Thyroid gland (tissue), 4 donors: ENCODE results near the gene ADAM12.

Experiments
- POLR2A ChIP-seq, 2 donors: fragments of 450-650 bp; IDR thresholded peaks; one replicate each; pipeline ENCODE4 v1.6.1; 2017; ENCODE audit warnings: antibody characterized with exemption in 2 of 2, mild to moderate bottlenecking in 2 of 2, moderate library complexity in 1 of 2
- TF ChIP-seq, protein P1 (sequence below), 6 experiments: fragments of 200-600 bp in 3 of 6; fragments of 450-650 bp in 3 of 6; sonication (generic) in 3 of 6; IDR thresholded peaks; one replicate each; pipeline ENCODE4 v1.5.1; 2016 to 2019; ENCODE audit warnings: antibody characterized with exemption in 6 of 6, mild to moderate bottlenecking in 2 of 6, inconsistent platforms in 1 of 6, moderate library complexity in 1 of 6

DNA sequence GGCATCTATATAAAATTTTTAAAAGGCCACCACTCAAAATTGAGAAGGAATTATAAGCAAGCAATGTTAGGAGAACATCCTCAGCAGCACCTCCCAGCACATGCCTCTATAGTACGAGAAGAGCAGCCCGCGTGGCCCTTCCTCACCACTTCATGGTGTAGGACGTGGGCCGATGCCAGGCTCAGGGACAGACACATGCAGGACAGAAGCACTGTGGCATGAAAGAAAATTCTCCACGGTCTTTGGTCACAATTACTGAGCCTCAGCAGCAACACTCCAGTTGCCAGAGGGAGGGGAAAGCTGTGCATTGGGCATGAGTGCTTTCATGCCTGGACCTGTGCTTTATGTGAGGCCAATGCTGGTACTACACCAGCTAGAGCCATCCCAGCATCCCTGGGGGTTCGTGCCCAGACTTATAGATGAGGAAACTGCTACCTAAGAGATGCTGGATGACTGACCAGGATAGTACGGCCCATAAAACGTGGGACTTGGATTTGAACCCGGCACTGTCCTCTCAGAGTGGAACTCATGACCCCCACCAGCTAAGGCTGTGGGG is 164.7 kb downstream of the ADAM12 start:
- TF ChIP-seq, protein P1, sequence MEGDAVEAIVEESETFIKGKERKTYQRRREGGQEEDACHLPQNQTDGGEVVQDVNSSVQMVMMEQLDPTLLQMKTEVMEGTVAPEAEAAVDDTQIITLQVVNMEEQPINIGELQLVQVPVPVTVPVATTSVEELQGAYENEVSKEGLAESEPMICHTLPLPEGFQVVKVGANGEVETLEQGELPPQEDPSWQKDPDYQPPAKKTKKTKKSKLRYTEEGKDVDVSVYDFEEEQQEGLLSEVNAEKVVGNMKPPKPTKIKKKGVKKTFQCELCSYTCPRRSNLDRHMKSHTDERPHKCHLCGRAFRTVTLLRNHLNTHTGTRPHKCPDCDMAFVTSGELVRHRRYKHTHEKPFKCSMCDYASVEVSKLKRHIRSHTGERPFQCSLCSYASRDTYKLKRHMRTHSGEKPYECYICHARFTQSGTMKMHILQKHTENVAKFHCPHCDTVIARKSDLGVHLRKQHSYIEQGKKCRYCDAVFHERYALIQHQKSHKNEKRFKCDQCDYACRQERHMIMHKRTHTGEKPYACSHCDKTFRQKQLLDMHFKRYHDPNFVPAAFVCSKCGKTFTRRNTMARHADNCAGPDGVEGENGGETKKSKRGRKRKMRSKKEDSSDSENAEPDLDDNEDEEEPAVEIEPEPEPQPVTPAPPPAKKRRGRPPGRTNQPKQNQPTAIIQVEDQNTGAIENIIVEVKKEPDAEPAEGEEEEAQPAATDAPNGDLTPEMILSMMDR (IDR thresholded peaks at IDR 0.05): peak in 2 of 6 experiments; percentile 8 to 19
- TF ChIP-seq POLR2A (IDR thresholded peaks at IDR 0.05): no peak
